NOMO-1 treated with dmso at 0.1 percent for 144 hours (cell line): ENCODE measurements around the gene SLC1A6.
"Not testable (repeated sequence)": the region's sequence is repeated elsewhere in the genome, so short reads cannot be mapped to it uniquely, and the experiment has no call there.

Experiments used
- DNase-seq: peaks from one replicate; lab custom pipeline; 2025; ENCODE audit not compliant: unreplicated experiment; lab: John Stamatoyannopoulos, UW

Gene SLC1A6

GRCh38 chr19:14959263-14959662, 20.4 kb downstream of the SLC1A6 start:
- no peak for DNase-seq

- DNase-seq = no peak
Measured at GRCh38 chr19:14957464-14957863, 22.2 kb downstream of the SLC1A6 start.

GRCh38 chr19:14954071-14954655, 25.5 kb downstream of the SLC1A6 start:
- DNase-seq = no peak

GRCh38 chr19:14952767-14953166, 26.9 kb downstream of the SLC1A6 start:
- no peak for DNase-seq

- no peak for DNase-seq
Measured at GRCh38 chr19:14950421-14950820, 29.2 kb downstream of the SLC1A6 start.

- DNase-seq = no peak
Measured at GRCh38 chr19:14949876-14950275, 29.8 kb downstream of the SLC1A6 start.

GRCh38 chr19:14949413-14949812, 30.3 kb downstream of the SLC1A6 start:
- not testable (repeated sequence) for DNase-seq

- DNase-seq = no peak
Measured at GRCh38 chr19:14944456-14944855, 35.2 kb downstream of the SLC1A6 start.

GRCh38 chr19:14943601-14944000, 36.1 kb downstream of the SLC1A6 start:
- DNase-seq = peak; percentile 37

GRCh38 chr19:14941189-14941588, 38.5 kb downstream of the SLC1A6 start, which contains the start of gene OR7C2:
TSS of gene OR7C2 (plus strand) at chr19:14941489. CDS start at chr19:14941489, 0 bp downstream.
- no peak for DNase-seq

- DNase-seq = no peak
Measured at GRCh38 chr19:14940266-14940665, 39.4 kb downstream of the SLC1A6 start.

GRCh38 chr19:14933506-14933905, 46.2 kb downstream of the SLC1A6 start:
- no peak for DNase-seq

GRCh38 chr19:14916848-14917247, 62.8 kb downstream of the SLC1A6 start:
- DNase-seq = no peak

- no peak for DNase-seq
Measured at GRCh38 chr19:14915116-14915515, 64.5 kb downstream of the SLC1A6 start.

- no peak for DNase-seq
Measured at GRCh38 chr19:14906711-14907110, 73.0 kb downstream of the SLC1A6 start.

GRCh38 chr19:14901675-14902260, 77.9 kb downstream of the SLC1A6 start:
- no peak for DNase-seq
